Measurements from ENCODE around the gene CBX7. TPM values are rescaled to one million over a fixed set of nuclear protein-coding genes. Genes with fewer than 3 reads are reported as not detected.

CBX7 gene
- total and polyA plus RNA-seq, 12 donors = 34.5 to 85.8 (median 75.8) TPM

GRCh38 chr22:39178206-39179111 lies 26.0 kb upstream of the CBX7 start:
- Histone ChIP-seq H3K4me1 (peaks cover 22 to 64% (median 56%) of the 10 kb centered on the region in 9 donors), H3K27ac (peak overlapping the region; percentile 27 to 92 (median 84))
- no peak for ATAC-seq

GRCh38 chr22:39177791-39178190 lies 25.3 kb upstream of the CBX7 start:
- no peak for TF ChIP-seq CTCF (IDR thresholded peaks at IDR 0.05)
- ATAC-seq (peak in 7 of 8 donors; percentile 6 to 41 (median 17)), DNase-seq (peak; percentile 54 to 56)
- Histone ChIP-seq H3K9me3 (peaks cover 0 to 8% (median 0%) of the 10 kb centered on the region in 11 donors), H3K27ac (peak overlapping the region; percentile 27 to 92 (median 84)), H3K27me3 (no peaks in the 10 kb centered on the region), H3K36me3 (no peaks in the 10 kb centered on the region), H3K4me3 (no peak overlapping the region), H3K4me1 (peaks cover 25 to 70% (median 63%) of the 10 kb centered on the region in 9 donors)
- WGBS, 2 donors = 64 to 80% methylated on average over 9 of the region's 9 CpGs
- intact Hi-C loops (cut with DNase I) = loop anchor here in 7 of 10 donors (2.0 to 10.0 kb wide), 5 partner anchors 55 to 347 kb away; partner anchors contain the start of genes ATF4 (in 5 of the 7) and PDGFB (in 1 of the 7)

More at GRCh38 chr22:39178206-39179111, 26.0 kb upstream of the CBX7 start:
- Histone ChIP-seq H3K9me3 (peaks cover 0 to 8% (median 0%) of the 10 kb centered on the region in 11 donors), H3K27me3 (no peaks in the 10 kb centered on the region), H3K4me3 (no peak overlapping the region), H3K36me3 (no peaks in the 10 kb centered on the region)
- no peak for TF ChIP-seq CTCF (IDR thresholded peaks at IDR 0.05)
- 83 to 86% methylated on average over 19 of the region's 19 CpGs for WGBS, 2 donors
- intact Hi-C loops (cut with DNase I) = loop anchor here in 6 of 10 donors (5.0 to 10.0 kb wide), 4 partner anchors 54 to 346 kb away; partner anchors contain the start of genes ATF4 (in 5 of the 6) and PDGFB (in 1 of the 6)
- DNase-seq = no peak

GRCh38 chr22:39177456-39177775 lies 24.9 kb upstream of the CBX7 start:
- no peak for DNase-seq
- peaks cover 0 to 8% (median 0%) of the 10 kb centered on the region in 11 donors for H3K9me3 ChIP-seq
- TF ChIP-seq CTCF (IDR thresholded peaks at IDR 0.05) = no peak
- peaks cover 25 to 74% (median 66%) of the 10 kb centered on the region in 9 donors for H3K4me1 ChIP-seq
- H3K27me3 ChIP-seq = no peaks in the 10 kb centered on the region
- no peak overlapping the region for H3K4me3 ChIP-seq
- WGBS, 2 donors = 66 to 68% methylated on average over 2 of the region's 2 CpGs
- H3K27ac ChIP-seq = peak overlapping the region; percentile 13 to 92 (median 84)
- intact Hi-C loops (cut with DNase I) = loop anchor here in 7 of 10 donors (2.0 to 10.0 kb wide), 5 partner anchors 55 to 347 kb away; partner anchors contain the start of genes ATF4 (in 5 of the 7) and PDGFB (in 1 of the 7)
- H3K36me3 ChIP-seq = no peaks in the 10 kb centered on the region
- ATAC-seq = no peak

- intact Hi-C loops (cut with DNase I) = loop anchor here in 7 of 10 donors (2.0 to 10.0 kb wide), 5 partner anchors 55 to 348 kb away; partner anchors contain the start of genes ATF4 (in 5 of the 7) and PDGFB (in 1 of the 7)
- ATAC-seq = no peak
- Histone ChIP-seq H3K27me3 (no peaks in the 10 kb centered on the region), H3K4me3 (no peak overlapping the region), H3K27ac (peak overlapping the region; percentile 13 to 92 (median 84)), H3K36me3 (no peaks in the 10 kb centered on the region), H3K9me3 (peaks cover 0 to 4% (median 0%) of the 10 kb centered on the region in 11 donors), H3K4me1 (peaks cover 25 to 79% (median 70%) of the 10 kb centered on the region in 9 donors)
- no peak for TF ChIP-seq CTCF (IDR thresholded peaks at IDR 0.05)
- 79 to 80% methylated on average over 14 of the region's 14 CpGs for WGBS, 2 donors
- DNase-seq = no peak
Observed at GRCh38 chr22:39176714-39177455, 24.4 kb upstream of the CBX7 start.

Measured in heart right ventricle (tissue), 16 donors.